CD14-positive monocyte (primary cell): ENCODE results near the gene CCDC88C. TPM values are rescaled to one million over a fixed set of nuclear protein-coding genes. Genes with fewer than 3 reads are reported as not detected.

Source experiments
- DNase-seq, 3 donors: peaks; one replicate each; pipeline ENCODE4 v3.0.0-alpha.2; 2011 to 2022
- H2AFZ ChIP-seq: 2 replicates; pipeline ENCODE4 v1.6.0; 2012; ENCODE audit warnings: mild to moderate bottlenecking, low read depth, low read length, inconsistent platforms; ENCODE audit not compliant: insufficient read depth, poor library complexity, severe bottlenecking
- H3K27ac ChIP-seq, 2 donors: 1 replicate in 1 of 2; 2 replicates in 1 of 2; pipeline ENCODE4 v1.5.1; 2012 to 2013; ENCODE audit warnings: low read length in 2 of 2, control low read depth in 1 of 2, inconsistent platforms in 1 of 2, low read depth in 1 of 2, mild to moderate bottlenecking in 1 of 2
- H3K27me3 ChIP-seq, 2 donors: one replicate each; pipeline versions ENCODE4 v1.6.0 to v1.6.1; 2011 to 2013; ENCODE audit warnings: low read length in 2 of 2; ENCODE audit not compliant: control insufficient read depth in 2 of 2, insufficient read depth in 2 of 2
- H3K36me3 ChIP-seq, 2 donors: replicated peaks in 1 of 2; 1 replicate in 1 of 2; 2 replicates in 1 of 2; pipeline versions ENCODE4 v1.5.1 to v1.6.1; 2012 to 2013; ENCODE audit warnings: low read length in 2 of 2, control low read depth in 1 of 2, inconsistent platforms in 1 of 2, mild to moderate bottlenecking in 1 of 2; ENCODE audit not compliant: insufficient read depth in 2 of 2, control insufficient read depth in 1 of 2
- H3K4me1 ChIP-seq, 2 donors: 1 replicate in 1 of 2; 2 replicates in 1 of 2; pipeline versions ENCODE4 v1.5.1 to v1.6.1; 2012 to 2013; ENCODE audit warnings: low read length in 2 of 2, control low read depth in 1 of 2, inconsistent platforms in 1 of 2, mild to moderate bottlenecking in 1 of 2, moderate library complexity in 1 of 2; ENCODE audit not compliant: insufficient read depth in 2 of 2, control insufficient read depth in 1 of 2
- H3K4me2 ChIP-seq: replicated peaks from 2 replicates; pipeline ENCODE3; 2012; ENCODE audit warnings: low read length, moderate library complexity, mild to moderate bottlenecking; ENCODE audit not compliant: poor library complexity, severe bottlenecking; ENCODE audit errors: extremely low read depth
- H3K4me3 ChIP-seq, 3 experiments: fragments of 200-600 bp in 1 of 3; sonication (generic) in 1 of 3; replicated peaks in 1 of 3; 1 replicate in 2 of 3; 2 replicates in 1 of 3; pipeline ENCODE4 v1.5.1; 2011 to 2013; ENCODE audit warnings: low read length in 3 of 3, mild to moderate bottlenecking in 3 of 3, control low read depth in 2 of 3, low read depth in 2 of 3, inconsistent platforms in 1 of 3, moderate library complexity in 1 of 3
- H3K79me2 ChIP-seq: 2 replicates; pipeline ENCODE4 v1.6.0; 2012; ENCODE audit warnings: mild to moderate bottlenecking, control low read depth, inconsistent platforms, low read length, moderate library complexity; ENCODE audit not compliant: insufficient read depth
- H3K9ac ChIP-seq: 2 replicates; pipeline ENCODE4 v1.6.0; 2017; ENCODE audit warnings: low read length, mild to moderate bottlenecking; ENCODE audit not compliant: insufficient read depth, poor library complexity, severe bottlenecking
- H3K9me3 ChIP-seq, 2 donors: replicated peaks in 1 of 2; 1 replicate in 1 of 2; 2 replicates in 1 of 2; pipeline versions ENCODE4 v1.5.1 to v1.6.1; 2012 to 2013; ENCODE audit warnings: low read length in 2 of 2, control low read depth in 1 of 2; ENCODE audit not compliant: control insufficient read depth in 1 of 2, insufficient read depth in 1 of 2
- H4K20me1 ChIP-seq: 2 replicates; pipeline ENCODE4 v1.6.0; 2012; ENCODE audit warnings: mild to moderate bottlenecking, low read length, control low read depth, moderate library complexity; ENCODE audit not compliant: insufficient read depth
- H3K27ac Mint-ChIP-seq, 7 donors: one replicate each; pipeline ENCODE4 v1.8.0; 2020; ENCODE audit warnings: mild to moderate bottlenecking in 7 of 7, mixed read lengths in 7 of 7, moderate library complexity in 6 of 7, inconsistent platforms in 2 of 7
- H3K27me3 Mint-ChIP-seq, 3 donors: one replicate each; pipeline ENCODE4 v1.8.0; 2021 to 2022; ENCODE audit warnings: low read depth in 3 of 3, mild to moderate bottlenecking in 3 of 3, mixed read lengths in 3 of 3, moderate library complexity in 3 of 3, inconsistent platforms in 1 of 3
- H3K36me3 Mint-ChIP-seq, 2 donors: one replicate each; pipeline ENCODE4 v1.8.0; 2020; ENCODE audit warnings: mixed read lengths in 2 of 2, inconsistent platforms in 1 of 2, mild to moderate bottlenecking in 1 of 2
- H3K4me1 Mint-ChIP-seq: one replicate; pipeline ENCODE4 v1.8.0; 2020; ENCODE audit warnings: mild to moderate bottlenecking, mixed read lengths
- H3K4me3 Mint-ChIP-seq, 2 donors: one replicate each; pipeline ENCODE4 v1.8.0; 2020; ENCODE audit warnings: mild to moderate bottlenecking in 2 of 2, mixed read lengths in 2 of 2, moderate library complexity in 1 of 2
- H3K9me3 Mint-ChIP-seq, 7 donors: one replicate each; pipeline ENCODE4 v1.8.0; 2020 to 2022; ENCODE audit warnings: mixed read lengths in 7 of 7, mild to moderate bottlenecking in 6 of 7, moderate library complexity in 6 of 7, inconsistent platforms in 2 of 7
- CTCF ChIP-seq: fragments of 200-600 bp; IDR thresholded peaks from one replicate; pipeline ENCODE4 v1.8.0; 2022; ENCODE audit warnings: antibody characterized with exemption, mild to moderate bottlenecking
- WGBS: methylation state at CpG from one replicate; pipeline ENCODE4 v1.1.5; 2013; ENCODE audit warnings: missing lambda C conversion rate; ENCODE audit not compliant: insufficient coverage; 5-methylcytosine and 5-hydroxymethylcytosine counted together
- intact Hi-C, 2 donors: fragments of 100-400 bp; cut with micrococcal nuclease; formaldehyde crosslinking; loops; one replicate each; pipeline versions ENCODE4 v1.15.0 to v1.15.1; 2023
- polyA plus RNA-seq, 3 donors: library from polyadenylated mRNA; depleted of rRNA in 1 of 3; unstranded in 2 of 3; stranded (reverse) in 1 of 3; fragments of 300-500 nt in 2 of 3; fragments of >200 nt in 1 of 3; fragmentation: Illumina TruSeq in 2 of 3; gene quantifications; 1 replicate in 2 of 3; 2 replicates in 1 of 3; pipeline ENCODE4 v1.2.3, GENCODE V29; 2012 to 2021

The CCDC88C gene
- polyA plus RNA-seq, 3 donors: 11.6 to 69.7 (median 12.3) TPM

- H2AFZ ChIP-seq: no peak overlapping the region
- peaks cover 5% of the 10 kb centered on the region for H3K79me2 ChIP-seq
- WGBS: no CpG with 5 or more reads among the region's 4 CpGs
- intact Hi-C loops: no loop called here
- Mint-ChIP-seq H3K4me3 (no peak overlapping the region), H3K9me3 (peaks cover 0 to 2% (median 0%) of the 10 kb centered on the region in 7 donors), H3K36me3 (peaks cover 92 to 100% of the 10 kb centered on the region in 2 donors), H3K27ac (peak overlapping the region in 2 of 7 donors; percentile 19 to 63), H3K4me1 (no peaks in the 10 kb centered on the region), H3K27me3 (no peaks in the 10 kb centered on the region)
- no peak for DNase-seq
- peaks cover 78% of the 10 kb centered on the region for H4K20me1 ChIP-seq
- H3K9ac ChIP-seq: no peak overlapping the region
- H3K27me3 ChIP-seq: no peaks in the 10 kb centered on the region
- no peak overlapping the region for H3K4me3 ChIP-seq
- TF ChIP-seq CTCF: no peak
- peaks cover 97 to 100% of the 10 kb centered on the region in 2 donors for H3K36me3 ChIP-seq
- H3K4me1 ChIP-seq: no peaks in the 10 kb centered on the region
- H3K27ac ChIP-seq: no peak overlapping the region
- H3K9me3 ChIP-seq: no peaks in the 10 kb centered on the region
- H3K4me2 ChIP-seq: no peak overlapping the region
Observed at GRCh38 chr14:91300957-91301356, 116.7 kb downstream of the CCDC88C start.

GRCh38 chr14:91300283-91300895 lies 117.2 kb downstream of the CCDC88C start:
- WGBS: 96% methylated on average over 8 of the region's 10 CpGs
- H3K9ac ChIP-seq: no peak overlapping the region
- H3K9me3 ChIP-seq: no peaks in the 10 kb centered on the region
- no peaks in the 10 kb centered on the region for H3K4me1 Mint-ChIP-seq
- H3K4me1 ChIP-seq: no peaks in the 10 kb centered on the region
- H3K36me3 Mint-ChIP-seq: peaks cover 92 to 100% of the 10 kb centered on the region in 2 donors
- H3K36me3 ChIP-seq: peaks cover 97 to 100% of the 10 kb centered on the region in 2 donors
- no peak overlapping the region for H2AFZ ChIP-seq
- H3K4me3 Mint-ChIP-seq: no peak overlapping the region
- DNase-seq: no peak
- no peak overlapping the region for H3K27ac ChIP-seq
- no peaks in the 10 kb centered on the region for H3K27me3 ChIP-seq
- H3K27ac Mint-ChIP-seq: peak overlapping the region in 3 of 7 donors; percentile 9 to 63 (median 45)
- H3K27me3 Mint-ChIP-seq: no peaks in the 10 kb centered on the region
- H3K4me2 ChIP-seq: no peak overlapping the region
- H3K79me2 ChIP-seq: peaks cover under 1% of the 10 kb centered on the region
- H3K9me3 Mint-ChIP-seq: no peaks in the 10 kb centered on the region
- no peak overlapping the region for H3K4me3 ChIP-seq
- intact Hi-C loops: no loop called here
- no peak for TF ChIP-seq CTCF
- H4K20me1 ChIP-seq: peaks cover 78% of the 10 kb centered on the region
